ENCODE data around the gene HMGB4. TPM values are rescaled to one million over a fixed set of nuclear protein-coding genes. Genes with fewer than 3 reads are reported as not detected.

The HMGB4 gene
- total RNA-seq, 2 donors from 2014 or later, result not detected

DNA sequence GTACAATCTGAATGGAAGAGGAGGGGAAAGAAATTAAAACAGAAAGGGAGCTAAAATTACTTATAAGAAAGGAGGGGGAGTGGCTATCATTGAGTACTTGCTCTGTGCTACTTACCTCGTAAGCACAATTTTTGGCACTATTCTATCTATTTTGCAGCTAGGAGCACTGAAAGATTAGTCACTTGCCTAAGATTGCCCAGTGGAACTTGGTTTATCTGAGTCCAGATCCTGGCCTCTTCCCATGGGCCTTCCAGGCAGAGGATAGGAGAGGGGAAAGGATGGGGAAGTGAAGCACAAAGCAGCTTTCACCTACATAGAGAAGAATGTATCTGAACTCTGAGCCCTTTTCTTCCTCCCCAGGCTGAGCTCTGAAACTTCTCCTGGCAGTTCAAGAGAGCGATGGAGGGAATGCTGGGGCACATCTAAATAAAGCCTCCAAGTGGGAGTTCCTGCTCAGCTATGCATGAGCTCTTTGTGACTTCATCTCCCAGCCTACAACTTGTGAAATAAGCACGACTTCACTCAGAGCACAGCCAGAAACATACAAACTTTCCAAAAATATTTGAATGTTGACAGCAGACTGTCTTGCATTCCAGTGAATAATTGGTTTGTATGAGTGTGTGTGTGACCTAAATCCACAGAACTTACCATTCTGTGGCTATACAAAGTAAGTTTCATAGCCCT, 29.4 kb downstream of the HMGB4 start:
- no peak for DNase-seq (ENCODE audit: low spot score)

DNA sequence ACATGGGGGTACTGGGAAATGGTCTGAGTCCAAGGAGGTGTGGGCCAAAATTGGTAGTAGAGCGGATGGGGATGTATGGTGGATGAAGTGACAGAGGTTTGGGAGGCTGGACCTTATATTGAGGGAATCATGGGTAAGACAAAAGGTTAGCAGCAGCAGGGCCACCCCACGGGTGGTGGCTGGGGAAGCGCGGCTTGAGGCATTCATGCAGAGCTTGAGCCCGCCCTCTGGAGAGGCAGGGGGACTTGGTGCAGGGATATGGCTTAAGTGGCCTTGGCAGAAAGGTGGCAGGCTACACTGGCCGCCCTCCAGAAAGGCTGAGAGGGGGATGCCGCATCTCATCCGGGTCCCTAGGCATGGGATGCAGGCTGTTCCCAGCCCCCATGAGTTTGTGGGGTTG, 31.5 kb downstream of the HMGB4 start:
- DNase-seq (ENCODE audit: low spot score), result no peak
- intact Hi-C loops (cut with DNase I), result loop anchor here in 1 of 2 donors (10.0 kb wide), 2 partner anchors 89 to 131 kb away; no protein-coding TSS in a partner anchor

More for the DNA sequence above, 29.4 kb downstream of the HMGB4 start:
- intact Hi-C loops (cut with DNase I), result loop anchor here in 1 of 2 donors (10.0 kb wide), 2 partner anchors 92 to 128 kb away; no protein-coding TSS in a partner anchor

DNA sequence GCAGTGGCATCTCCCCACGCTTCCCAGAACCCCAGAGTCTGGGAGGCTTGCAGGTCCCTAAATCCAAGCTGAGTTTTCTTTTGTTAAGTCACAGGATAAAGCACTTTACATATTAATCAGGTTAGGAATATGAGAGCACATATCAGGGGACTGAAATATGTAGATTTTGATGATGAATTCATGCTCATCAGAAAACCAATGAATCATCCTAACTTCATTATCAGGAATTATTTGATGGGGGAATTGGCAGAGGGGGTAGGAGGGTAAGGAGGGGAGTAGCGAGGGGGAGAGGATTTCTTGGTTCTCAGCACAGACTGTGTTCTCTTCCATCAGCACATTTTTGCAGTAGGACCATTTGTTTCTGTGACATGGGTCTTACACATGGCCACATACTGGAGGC, 32.1 kb downstream of the HMGB4 start:
- intact Hi-C loops (cut with DNase I), result loop anchor here in 1 of 2 donors (10.0 kb wide), 2 partner anchors 89 to 131 kb away; no protein-coding TSS in a partner anchor
- no peak for DNase-seq (ENCODE audit: low spot score)

DNA sequence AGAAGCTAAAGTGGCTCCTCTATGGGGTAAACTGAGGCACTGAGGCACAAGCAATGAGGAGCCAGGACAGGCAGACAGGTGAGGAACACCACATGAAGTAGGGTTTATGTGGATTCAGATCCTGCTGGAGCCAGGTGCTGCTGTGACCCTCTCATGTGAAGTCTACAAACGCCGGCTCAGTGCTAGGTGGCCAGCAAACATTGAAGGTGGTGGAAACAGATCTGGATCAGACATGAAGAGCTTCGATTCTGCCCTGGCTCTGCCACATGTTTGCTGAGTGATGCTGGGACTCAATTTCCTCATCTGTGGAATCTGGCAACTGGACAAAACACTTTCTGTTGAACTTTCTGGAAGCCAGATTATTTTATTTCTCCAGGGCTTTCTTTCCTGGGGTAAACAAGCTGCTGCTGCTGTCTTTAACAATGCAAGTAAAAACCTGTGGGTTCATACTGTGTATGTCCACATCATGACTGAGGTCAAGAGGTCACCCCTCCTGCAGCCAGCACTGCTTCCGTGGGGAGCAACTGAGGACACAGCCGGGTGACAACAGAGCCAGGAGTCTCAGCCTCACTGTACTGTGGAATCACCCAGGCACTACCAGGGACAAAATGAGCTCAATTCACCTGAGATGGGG, 33.3 kb downstream of the HMGB4 start:
- intact Hi-C loops (cut with DNase I), result loop anchor here in 1 of 2 donors (10.0 kb wide), 2 partner anchors 88 to 132 kb away; no protein-coding TSS in a partner anchor
- DNase-seq (ENCODE audit: low spot score), result no peak

DNA sequence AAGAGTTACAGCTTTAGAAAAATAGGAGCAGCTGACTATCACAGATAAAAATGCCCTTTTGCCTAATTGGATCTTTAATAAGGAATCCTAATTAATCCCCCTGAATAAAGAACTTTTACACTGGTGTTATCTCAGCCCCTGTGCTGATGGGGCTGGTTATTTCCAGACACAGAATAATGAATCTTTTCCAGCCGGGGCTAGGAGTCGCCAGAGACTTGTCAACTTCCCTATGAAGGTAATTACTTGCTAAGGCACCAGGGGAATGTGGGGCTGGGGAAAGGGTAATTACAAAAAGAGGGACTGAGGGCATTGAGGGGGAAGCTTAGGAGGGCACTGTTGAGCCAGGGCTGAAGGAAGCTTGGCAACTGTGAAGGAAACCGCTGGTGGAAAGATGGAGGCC, 34.5 kb downstream of the HMGB4 start:
- intact Hi-C loops (cut with DNase I), result loop anchor here in 1 of 2 donors (10.0 kb wide), 2 partner anchors 86 to 134 kb away; no protein-coding TSS in a partner anchor
- no peak for DNase-seq (ENCODE audit: low spot score)

DNA sequence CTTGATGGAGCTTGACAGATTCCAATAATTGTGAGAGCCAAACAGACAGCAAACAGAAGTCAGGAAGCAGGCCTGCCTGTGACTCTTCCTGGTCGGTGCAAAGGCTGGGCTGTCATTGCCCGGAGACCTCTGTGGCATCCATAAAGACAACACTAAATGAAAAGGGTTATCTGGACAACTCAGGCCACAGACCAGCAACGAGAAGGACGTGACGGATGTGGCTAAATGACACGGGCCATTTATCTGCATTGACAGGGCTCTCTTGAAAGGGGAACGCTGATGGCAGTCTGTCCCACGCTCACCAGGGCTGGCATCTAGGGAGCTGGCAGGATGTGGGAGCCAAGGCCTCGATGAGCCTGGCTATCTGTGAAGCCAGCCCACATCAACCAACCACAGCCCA, 35.0 kb downstream of the HMGB4 start:
- intact Hi-C loops (cut with DNase I), result loop anchor here in 1 of 2 donors (10.0 kb wide), 2 partner anchors 86 to 134 kb away; no protein-coding TSS in a partner anchor
- DNase-seq (ENCODE audit: low spot score), result no peak

DNA sequence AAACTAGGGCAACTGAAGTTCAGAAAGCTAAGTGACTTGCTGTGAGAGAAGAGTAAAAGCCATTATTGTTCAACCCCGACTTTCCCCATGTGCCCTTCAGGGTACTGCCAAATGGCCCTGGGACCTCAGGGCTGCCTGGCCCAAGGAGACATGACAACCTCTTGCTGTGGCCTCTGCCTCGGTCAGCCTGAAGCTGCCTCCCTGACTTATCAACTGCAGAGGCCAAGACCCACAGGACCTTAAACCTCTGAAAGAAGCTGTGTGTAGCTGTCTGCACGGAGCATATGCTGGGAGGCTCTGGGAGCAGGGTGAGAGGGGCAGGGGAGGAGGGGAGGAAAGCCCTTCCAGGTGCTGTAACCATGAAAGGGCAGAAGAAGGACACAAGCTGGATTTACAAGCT, 35.9 kb downstream of the HMGB4 start:
- intact Hi-C loops (cut with DNase I), result loop anchor here in 1 of 2 donors (10.0 kb wide), 2 partner anchors 85 to 135 kb away; no protein-coding TSS in a partner anchor
- DNase-seq (ENCODE audit: low spot score), result no peak

DNA sequence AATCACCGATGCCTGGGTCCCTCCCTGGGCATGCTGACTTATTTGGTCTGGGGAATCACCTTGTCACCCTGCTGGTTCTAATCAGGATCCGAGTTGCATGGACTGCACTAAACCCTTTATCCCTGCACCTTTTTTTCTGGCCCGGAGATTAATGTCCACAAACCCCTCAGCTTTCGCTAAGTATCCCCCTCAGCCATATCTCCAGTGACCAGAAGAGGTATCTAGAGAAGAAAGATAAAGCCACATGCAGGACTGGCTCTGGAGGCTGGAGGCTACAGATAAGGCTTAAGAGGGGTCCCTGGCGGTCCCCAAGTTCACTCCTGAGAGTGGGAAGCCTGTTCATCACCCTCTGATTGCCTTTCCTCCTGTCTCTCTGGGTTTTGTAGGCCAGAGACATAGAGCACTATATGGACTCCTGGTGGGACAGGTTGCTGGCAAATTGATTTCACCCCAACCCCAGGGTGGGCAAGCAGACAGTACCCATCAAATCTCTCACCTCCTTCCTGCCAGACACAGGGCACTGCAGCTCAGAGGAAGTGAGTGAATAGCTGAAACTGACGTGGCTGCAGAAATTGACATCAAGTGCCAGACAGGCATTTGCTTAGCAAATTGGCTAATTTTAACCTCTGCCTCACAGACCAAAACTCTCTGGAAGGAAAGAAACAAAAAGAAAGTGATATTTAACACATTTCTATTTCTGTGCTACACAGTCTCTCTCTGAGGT, 38.8 kb downstream of the HMGB4 start:
- no peak for DNase-seq (ENCODE audit: low spot score)
- intact Hi-C loops (cut with DNase I), result no loop called here

DNA sequence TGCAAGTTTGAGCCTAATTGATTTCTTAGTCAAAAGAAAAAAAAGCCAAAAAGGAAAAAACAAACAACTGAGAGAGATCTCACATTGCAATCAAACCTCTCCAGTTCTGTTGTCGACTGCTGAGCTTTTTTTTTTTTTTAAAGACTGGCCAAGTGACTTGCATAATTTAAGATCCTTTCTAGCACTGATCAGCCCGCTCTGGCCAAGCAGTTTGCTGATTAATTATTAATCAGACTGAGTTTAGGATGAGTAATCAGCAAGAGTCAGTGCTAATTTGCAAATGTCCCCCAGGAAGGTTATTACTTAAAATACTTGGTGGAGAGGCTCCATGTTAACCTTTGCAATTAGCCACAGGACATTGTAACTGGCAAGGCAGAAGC, 39.3 kb downstream of the HMGB4 start:
- DNase-seq (ENCODE audit: low spot score), result no peak
- intact Hi-C loops (cut with DNase I), result no loop called here

DNA sequence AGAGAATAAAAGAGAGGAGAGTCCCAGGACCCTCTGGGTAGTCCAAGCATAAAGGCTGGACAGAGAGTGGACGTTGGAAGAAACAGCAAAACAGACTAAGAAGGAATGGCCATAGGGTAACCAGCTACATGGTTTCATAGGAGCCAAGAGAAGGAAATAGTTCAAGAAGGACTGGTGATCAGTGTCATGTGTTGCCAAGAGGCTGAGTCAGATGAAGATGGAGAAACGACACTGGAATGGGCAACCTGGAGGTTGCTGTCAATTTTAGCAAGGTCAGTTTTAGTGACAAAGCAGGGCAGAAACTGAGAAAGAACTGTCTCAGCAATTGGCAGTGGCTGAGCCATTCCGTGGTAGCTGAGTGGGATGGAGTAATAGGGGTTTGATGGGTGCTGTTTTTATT, 41.4 kb downstream of the HMGB4 start:
- no peak for DNase-seq (ENCODE audit: low spot score)
- intact Hi-C loops (cut with DNase I), result no loop called here

DNA sequence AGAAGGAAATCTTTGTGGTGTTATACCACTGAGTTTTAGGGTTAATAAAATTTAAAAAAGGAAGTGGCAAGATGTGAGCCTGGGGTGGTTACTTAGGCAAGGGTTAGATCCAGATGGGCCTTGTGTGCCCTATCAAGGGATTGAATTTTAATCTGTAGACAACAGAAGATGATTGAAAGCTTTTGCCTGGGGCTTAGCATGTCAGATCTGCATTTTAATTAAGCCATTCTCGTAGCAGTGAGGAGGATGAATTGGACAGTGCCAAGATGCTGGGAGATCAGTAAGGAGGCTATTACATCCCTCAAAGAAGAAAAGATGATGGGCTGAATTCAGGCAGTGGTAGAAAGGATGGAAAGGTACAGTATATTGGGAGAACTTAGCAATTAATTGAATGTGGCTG, 42.3 kb downstream of the HMGB4 start:
- intact Hi-C loops (cut with DNase I), result no loop called here
- DNase-seq (ENCODE audit: low spot score), result no peak

DNA sequence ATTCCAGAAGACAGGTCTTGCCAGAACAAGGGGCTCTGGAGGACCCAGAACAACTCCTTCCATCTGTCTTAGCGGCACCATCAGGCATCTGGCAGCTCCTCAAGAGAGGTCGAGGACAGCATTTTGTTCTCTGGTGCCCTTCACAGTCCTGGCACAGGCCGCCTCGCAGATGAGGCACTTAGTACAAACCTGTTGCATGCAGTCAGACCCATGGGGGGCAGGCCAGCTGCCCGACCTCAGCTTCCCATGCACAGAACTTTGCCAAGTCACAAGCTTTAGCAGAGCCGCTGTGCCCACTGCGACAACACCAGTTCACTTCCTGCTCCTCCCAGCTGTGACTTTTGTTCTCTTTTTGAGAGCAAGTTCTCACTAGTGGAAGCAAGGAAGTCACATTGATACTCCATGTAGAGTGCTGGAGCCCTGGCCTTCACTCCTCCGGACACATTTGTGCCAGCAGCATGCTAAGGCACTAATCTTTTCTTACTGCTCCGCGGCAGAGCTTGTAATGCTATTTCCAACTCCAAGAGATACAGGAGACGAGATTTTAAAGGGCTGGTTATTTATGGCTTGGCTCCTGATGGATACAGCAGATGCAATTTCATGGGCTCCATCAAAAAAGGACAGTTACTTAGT, 44.6 kb downstream of the HMGB4 start:
- DNase-seq (ENCODE audit: low spot score), result no peak
- intact Hi-C loops (cut with DNase I), result no loop called here

All from posterior vena cava (tissue), 2 donors.